ENCODE results near the gene FAM110C.

DNA sequence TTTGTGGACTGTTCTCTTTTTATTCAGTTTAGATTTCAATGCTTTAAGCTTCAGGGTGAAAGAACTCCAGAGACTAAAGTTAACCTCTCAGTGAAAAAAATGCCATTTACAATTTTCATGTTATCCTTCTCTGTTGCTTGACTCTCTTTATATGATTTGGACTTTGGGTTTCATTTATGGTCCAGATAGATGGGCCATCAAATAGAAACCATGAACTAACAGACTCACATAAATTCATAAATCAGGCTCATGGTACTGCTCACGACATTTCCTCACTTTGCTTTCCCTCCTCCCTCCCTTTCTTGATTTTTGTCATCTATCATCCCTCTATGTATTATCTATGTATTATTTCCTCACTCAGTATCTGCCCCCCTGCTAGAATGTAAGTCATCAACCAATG is 10.0 kb downstream of the FAM110C start:
- TF ChIP-seq POLR2A (IDR thresholded peaks at IDR 0.05): no peak
- TF ChIP-seq, protein P1, sequence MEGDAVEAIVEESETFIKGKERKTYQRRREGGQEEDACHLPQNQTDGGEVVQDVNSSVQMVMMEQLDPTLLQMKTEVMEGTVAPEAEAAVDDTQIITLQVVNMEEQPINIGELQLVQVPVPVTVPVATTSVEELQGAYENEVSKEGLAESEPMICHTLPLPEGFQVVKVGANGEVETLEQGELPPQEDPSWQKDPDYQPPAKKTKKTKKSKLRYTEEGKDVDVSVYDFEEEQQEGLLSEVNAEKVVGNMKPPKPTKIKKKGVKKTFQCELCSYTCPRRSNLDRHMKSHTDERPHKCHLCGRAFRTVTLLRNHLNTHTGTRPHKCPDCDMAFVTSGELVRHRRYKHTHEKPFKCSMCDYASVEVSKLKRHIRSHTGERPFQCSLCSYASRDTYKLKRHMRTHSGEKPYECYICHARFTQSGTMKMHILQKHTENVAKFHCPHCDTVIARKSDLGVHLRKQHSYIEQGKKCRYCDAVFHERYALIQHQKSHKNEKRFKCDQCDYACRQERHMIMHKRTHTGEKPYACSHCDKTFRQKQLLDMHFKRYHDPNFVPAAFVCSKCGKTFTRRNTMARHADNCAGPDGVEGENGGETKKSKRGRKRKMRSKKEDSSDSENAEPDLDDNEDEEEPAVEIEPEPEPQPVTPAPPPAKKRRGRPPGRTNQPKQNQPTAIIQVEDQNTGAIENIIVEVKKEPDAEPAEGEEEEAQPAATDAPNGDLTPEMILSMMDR (IDR thresholded peaks at IDR 0.05 in 8 of 11, conservative IDR thresholded peaks at IDR 0.05 in 3 of 11): no peak
- no peak for TF ChIP-seq POLR2AphosphoS5 (IDR thresholded peaks at IDR 0.05)

Data from spleen (tissue), 7 donors.